ENCODE measurements around the gene PHYHD1.

DNA sequence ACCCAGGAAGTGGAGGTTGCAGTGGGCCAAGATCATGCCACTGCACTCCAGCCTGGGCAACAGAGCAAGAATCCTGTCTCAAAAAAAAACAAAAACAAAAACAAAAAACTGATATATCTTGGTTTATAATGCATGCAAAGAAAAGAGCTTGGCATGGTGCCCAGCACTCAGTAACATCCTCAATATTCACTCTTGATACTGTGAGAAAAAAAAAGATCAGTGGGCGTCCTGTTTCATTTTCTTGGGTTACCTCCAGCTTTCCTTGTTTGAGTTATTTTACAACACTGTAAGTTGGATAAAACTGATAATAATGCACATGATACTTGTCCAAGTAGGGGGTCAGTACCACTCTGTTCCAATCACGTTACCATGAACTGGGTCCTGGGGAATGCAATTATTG lies 7.8 kb downstream of the PHYHD1 start:
- TF ChIP-seq, protein P1, sequence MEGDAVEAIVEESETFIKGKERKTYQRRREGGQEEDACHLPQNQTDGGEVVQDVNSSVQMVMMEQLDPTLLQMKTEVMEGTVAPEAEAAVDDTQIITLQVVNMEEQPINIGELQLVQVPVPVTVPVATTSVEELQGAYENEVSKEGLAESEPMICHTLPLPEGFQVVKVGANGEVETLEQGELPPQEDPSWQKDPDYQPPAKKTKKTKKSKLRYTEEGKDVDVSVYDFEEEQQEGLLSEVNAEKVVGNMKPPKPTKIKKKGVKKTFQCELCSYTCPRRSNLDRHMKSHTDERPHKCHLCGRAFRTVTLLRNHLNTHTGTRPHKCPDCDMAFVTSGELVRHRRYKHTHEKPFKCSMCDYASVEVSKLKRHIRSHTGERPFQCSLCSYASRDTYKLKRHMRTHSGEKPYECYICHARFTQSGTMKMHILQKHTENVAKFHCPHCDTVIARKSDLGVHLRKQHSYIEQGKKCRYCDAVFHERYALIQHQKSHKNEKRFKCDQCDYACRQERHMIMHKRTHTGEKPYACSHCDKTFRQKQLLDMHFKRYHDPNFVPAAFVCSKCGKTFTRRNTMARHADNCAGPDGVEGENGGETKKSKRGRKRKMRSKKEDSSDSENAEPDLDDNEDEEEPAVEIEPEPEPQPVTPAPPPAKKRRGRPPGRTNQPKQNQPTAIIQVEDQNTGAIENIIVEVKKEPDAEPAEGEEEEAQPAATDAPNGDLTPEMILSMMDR (IDR thresholded peaks at IDR 0.05): no peak
- no peak for TF ChIP-seq POLR2A (IDR thresholded peaks at IDR 0.05)
- TF ChIP-seq POLR2AphosphoS5 (IDR thresholded peaks at IDR 0.05): no peak
